Mesenchymal stem cell (in vitro differentiated cells and primary cell): ENCODE data around the gene RANBP17.

Experiments used
- DNase-seq: peaks from one replicate; pipeline ENCODE4 v3.0.0-alpha.2; 2013
- H2AFZ ChIP-seq: one replicate; pipeline ENCODE4 v1.6.1; 2013; ENCODE audit warnings: low read depth, mild to moderate bottlenecking, control low read depth, inconsistent platforms, low read length, moderate library complexity
- H2AK5ac ChIP-seq: 2 replicates; pipeline ENCODE4 v1.6.1; 2013; ENCODE audit warnings: low read length, moderate library complexity, mild to moderate bottlenecking, inconsistent platforms; ENCODE audit not compliant: severe bottlenecking
- H2BK120ac ChIP-seq: one replicate; pipeline ENCODE4 v1.6.1; 2013; ENCODE audit warnings: low read depth, mild to moderate bottlenecking, inconsistent platforms, low read length, moderate library complexity
- H2BK12ac ChIP-seq, 2 experiments: one replicate each; pipeline ENCODE4 v1.6.1; 2013; ENCODE audit warnings: inconsistent platforms in 2 of 2, low read length in 2 of 2, mild to moderate bottlenecking in 2 of 2, moderate library complexity in 2 of 2, control low read depth in 1 of 2
- H2BK15ac ChIP-seq: one replicate; pipeline ENCODE4 v1.6.1; 2013; ENCODE audit warnings: mild to moderate bottlenecking, low read depth, inconsistent platforms; ENCODE audit not compliant: poor library complexity, severe bottlenecking
- H2BK5ac ChIP-seq: 2 replicates; pipeline ENCODE4 v1.6.1; 2013; ENCODE audit warnings: low read depth, mild to moderate bottlenecking, low read length, control low read depth, inconsistent platforms; ENCODE audit not compliant: poor library complexity, severe bottlenecking
- H3K14ac ChIP-seq, 2 experiments: one replicate each; pipeline ENCODE4 v1.6.1; 2013; ENCODE audit warnings: inconsistent platforms in 2 of 2, low read length in 2 of 2, control low read depth in 1 of 2, mild to moderate bottlenecking in 1 of 2, moderate library complexity in 1 of 2
- H3K18ac ChIP-seq, 2 experiments: one replicate each; pipeline ENCODE4 v1.6.1; 2013; ENCODE audit warnings: inconsistent platforms in 2 of 2, low read length in 2 of 2, control low read depth in 1 of 2, low read depth in 1 of 2, mild to moderate bottlenecking in 1 of 2
- H3K23ac ChIP-seq, 2 experiments: one replicate each; pipeline ENCODE4 v1.6.1; 2013; ENCODE audit warnings: inconsistent platforms in 2 of 2, low read length in 2 of 2, mild to moderate bottlenecking in 2 of 2, moderate library complexity in 2 of 2, control low read depth in 1 of 2
- H3K27ac ChIP-seq: 2 replicates; pipeline ENCODE4 v1.5.1; 2013; ENCODE audit warnings: mild to moderate bottlenecking, moderate library complexity, low read length, control low read depth, inconsistent platforms; ENCODE audit not compliant: poor library complexity, severe bottlenecking
- H3K27me3 ChIP-seq, 2 experiments: 2 replicates each; pipeline versions ENCODE4 v1.6.1 to v1.7.0; 2013; ENCODE audit warnings: low read length in 2 of 2, mild to moderate bottlenecking in 2 of 2, moderate library complexity in 2 of 2, control low read depth in 1 of 2, inconsistent platforms in 1 of 2; ENCODE audit not compliant: control insufficient read depth in 1 of 2, insufficient read depth in 1 of 2
- H3K36me3 ChIP-seq, 2 experiments: 2 replicates each; pipeline versions ENCODE4 v1.6.1 to v1.7.0; 2013; ENCODE audit warnings: low read length in 2 of 2, control low read depth in 1 of 2, inconsistent platforms in 1 of 2, low read depth in 1 of 2, mild to moderate bottlenecking in 1 of 2; ENCODE audit not compliant: insufficient read depth in 2 of 2, control insufficient read depth in 1 of 2
- H3K4ac ChIP-seq, 2 experiments: one replicate each; pipeline ENCODE4 v1.6.1; 2013; ENCODE audit warnings: inconsistent platforms in 2 of 2, low read length in 2 of 2, mild to moderate bottlenecking in 2 of 2, moderate library complexity in 2 of 2, control low read depth in 1 of 2, low read depth in 1 of 2
- H3K4me1 ChIP-seq: 2 replicates; pipeline ENCODE4 v1.6.1; 2013; ENCODE audit warnings: low read depth, low read length, control low read depth; ENCODE audit not compliant: control insufficient read depth, insufficient read depth
- H3K4me2 ChIP-seq: 2 replicates; pipeline ENCODE4 v1.6.1; 2013; ENCODE audit warnings: low read length, mild to moderate bottlenecking, inconsistent platforms; ENCODE audit not compliant: poor library complexity, severe bottlenecking
- H3K4me3 ChIP-seq, 2 experiments: 2 replicates each; pipeline versions ENCODE4 v1.5.1 to v1.7.0; 2013; ENCODE audit warnings: low read length in 2 of 2, mild to moderate bottlenecking in 2 of 2, control low read depth in 1 of 2, low read depth in 1 of 2; ENCODE audit not compliant: insufficient read depth in 1 of 2
- H3K79me1 ChIP-seq: replicated peaks from 2 replicates; pipeline ENCODE4 v1.6.1; 2013; ENCODE audit warnings: mild to moderate bottlenecking, control low read depth, low read length, inconsistent platforms; ENCODE audit not compliant: poor library complexity, severe bottlenecking
- H3K9ac ChIP-seq: 2 replicates; pipeline ENCODE4 v1.7.0; 2013; ENCODE audit warnings: mild to moderate bottlenecking, low read length, moderate library complexity
- H3K9me3 ChIP-seq: 2 replicates; pipeline ENCODE4 v1.7.0; 2013; ENCODE audit warnings: mild to moderate bottlenecking, low read length; ENCODE audit not compliant: control insufficient read depth
- H4K8ac ChIP-seq: one replicate; pipeline ENCODE4 v1.6.1; 2013; ENCODE audit warnings: inconsistent platforms, mild to moderate bottlenecking, low read length, moderate library complexity
- H4K91ac ChIP-seq: one replicate; pipeline ENCODE4 v1.6.1; 2013; ENCODE audit warnings: mild to moderate bottlenecking, low read length, inconsistent platforms
- WGBS: methylation state at CpG from one replicate; pipeline ENCODE4 v1.1.7; 2013; ENCODE audit warnings: mixed read lengths; 5-methylcytosine and 5-hydroxymethylcytosine counted together

RANBP17 gene

GRCh38 chr5:171308453-171309275, 446.8 kb downstream of the RANBP17 start, which contains the start of gene TLX3:
Gene TLX3, plus strand, starts transcription at chr5:171309248. Its CDS starts 118 bp downstream, at chr5:171309366.
- H3K79me1 ChIP-seq = no peaks in the 10 kb centered on the region
- H2AK5ac ChIP-seq = no peak within 1 kb of the TSS
- no peaks in the 10 kb centered on the region for H3K9me3 ChIP-seq
- H3K4me3 ChIP-seq = peak within 1 kb of the TSS in 1 of 2 experiments; percentile 12
- H2BK12ac ChIP-seq = no peak within 1 kb of the TSS
- H3K27ac ChIP-seq = no peak within 1 kb of the TSS
- no peak within 1 kb of the TSS for H4K91ac ChIP-seq
- no peak within 1 kb of the TSS for H2BK120ac ChIP-seq
- H3K4me2 ChIP-seq = peak within 1 kb of the TSS; percentile 44
- 5% methylated on average over 56 of the region's 73 CpGs for WGBS
- H3K23ac ChIP-seq = peak within 1 kb of the TSS in 1 of 2 experiments; percentile 10
- DNase-seq = peak; percentile 43
- H4K8ac ChIP-seq = no peak within 1 kb of the TSS
- H3K36me3 ChIP-seq = no peaks in the 10 kb centered on the region
- no peak within 1 kb of the TSS for H3K14ac ChIP-seq
- peaks cover 38% of the 10 kb centered on the region for H3K4me1 ChIP-seq
- H3K27me3 ChIP-seq = peaks cover 91 to 96% of the 10 kb centered on the region in 2 experiments
- H2AFZ ChIP-seq = no peak within 1 kb of the TSS
- H3K18ac ChIP-seq = no peak within 1 kb of the TSS
- H3K9ac ChIP-seq = no peak within 1 kb of the TSS
- H2BK5ac ChIP-seq = no peak within 1 kb of the TSS
- no peak within 1 kb of the TSS for H3K4ac ChIP-seq
- H2BK15ac ChIP-seq = no peak within 1 kb of the TSS

GRCh38 chr5:171309276-171310211, 447.7 kb downstream of the RANBP17 start:
- DNase-seq = no peak
- Histone ChIP-seq H3K4me3 (peak overlapping the region in 1 of 2 experiments; percentile 12), H3K27ac (no peak overlapping the region), H2BK5ac (no peak overlapping the region), H3K18ac (no peak overlapping the region), H3K4me1 (peaks cover 40% of the 10 kb centered on the region), H2AFZ (no peak overlapping the region), H3K9ac (no peak overlapping the region), H3K79me1 (no peaks in the 10 kb centered on the region), H2BK15ac (no peak overlapping the region), H3K14ac (no peak overlapping the region), H2BK120ac (no peak overlapping the region), H3K4ac (no peak overlapping the region), H3K23ac (peak overlapping the region in 1 of 2 experiments; percentile 10), H2AK5ac (no peak overlapping the region), H2BK12ac (no peak overlapping the region), H3K27me3 (peaks cover 93 to 96% of the 10 kb centered on the region in 2 experiments), H4K91ac (no peak overlapping the region), H3K36me3 (no peaks in the 10 kb centered on the region), H3K9me3 (no peaks in the 10 kb centered on the region), H4K8ac (no peak overlapping the region), H3K4me2 (peak overlapping the region; percentile 44)
- WGBS = 3% methylated on average over 92 of the region's 106 CpGs

GRCh38 chr5:171310212-171310818, 448.5 kb downstream of the RANBP17 start:
- Histone ChIP-seq H3K27ac (no peak overlapping the region), H3K36me3 (no peaks in the 10 kb centered on the region), H3K79me1 (no peaks in the 10 kb centered on the region), H3K27me3 (peaks cover 93 to 96% of the 10 kb centered on the region in 2 experiments), H2BK120ac (no peak overlapping the region), H4K8ac (no peak overlapping the region), H4K91ac (no peak overlapping the region), H3K4ac (no peak overlapping the region), H3K9ac (no peak overlapping the region), H3K14ac (no peak overlapping the region), H2BK12ac (no peak overlapping the region), H2BK15ac (no peak overlapping the region), H3K4me1 (peaks cover 47% of the 10 kb centered on the region), H3K18ac (no peak overlapping the region), H2BK5ac (no peak overlapping the region), H2AFZ (no peak overlapping the region), H2AK5ac (no peak overlapping the region), H3K4me3 (no peak overlapping the region), H3K9me3 (no peaks in the 10 kb centered on the region), H3K4me2 (no peak overlapping the region), H3K23ac (peak overlapping the region in 1 of 2 experiments; percentile 10)
- 4% methylated on average over 40 of the region's 41 CpGs for WGBS
- no peak for DNase-seq
